Choroid plexus epithelial cell (primary cell): Measurements from ENCODE around the gene SOX5.
"Not testable (repeated sequence)": the region's sequence is repeated elsewhere in the genome, so short reads cannot be mapped to it uniquely, and the experiment has no call there.

Experiments
- DNase-seq: peaks from one replicate; pipeline ENCODE4 v3.0.0-alpha.2; 2010; ENCODE audit warnings: low read depth
- H3K4me3 ChIP-seq: 2 replicates; pipeline ENCODE4 v1.5.1; 2011; ENCODE audit warnings: low read depth, mild to moderate bottlenecking, control low read depth, low read length, moderate library complexity
- TF ChIP-seq, protein P1 (sequence below): conservative IDR thresholded peaks from 2 replicates; pipeline ENCODE4 v1.5.1; 2011; ENCODE audit warnings: low read depth, mild to moderate bottlenecking, control low read depth, inconsistent platforms, low read length, moderate library complexity

SOX5 gene

DNA sequence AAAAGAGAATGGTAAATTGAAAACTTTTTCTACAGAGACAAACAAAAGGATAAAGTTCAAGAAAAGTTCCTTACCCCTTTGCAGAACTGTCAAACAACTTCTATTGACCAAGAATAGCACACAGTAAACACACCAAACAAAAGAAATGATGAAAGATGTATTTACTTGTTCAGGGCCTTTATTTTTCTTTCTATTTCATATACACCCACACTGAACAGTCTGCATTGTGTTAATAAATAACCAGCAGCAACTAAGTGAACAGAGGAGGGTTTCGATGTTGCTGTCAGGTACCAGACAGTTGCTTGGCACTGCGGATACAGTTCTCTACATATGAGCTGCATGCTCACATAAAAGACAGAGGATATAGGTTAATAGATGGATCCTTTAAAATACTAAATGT is 122.1 kb downstream of the SOX5 start:
- H3K4me3 ChIP-seq = no peak overlapping the region
- DNase-seq = no peak
- TF ChIP-seq, protein P1, sequence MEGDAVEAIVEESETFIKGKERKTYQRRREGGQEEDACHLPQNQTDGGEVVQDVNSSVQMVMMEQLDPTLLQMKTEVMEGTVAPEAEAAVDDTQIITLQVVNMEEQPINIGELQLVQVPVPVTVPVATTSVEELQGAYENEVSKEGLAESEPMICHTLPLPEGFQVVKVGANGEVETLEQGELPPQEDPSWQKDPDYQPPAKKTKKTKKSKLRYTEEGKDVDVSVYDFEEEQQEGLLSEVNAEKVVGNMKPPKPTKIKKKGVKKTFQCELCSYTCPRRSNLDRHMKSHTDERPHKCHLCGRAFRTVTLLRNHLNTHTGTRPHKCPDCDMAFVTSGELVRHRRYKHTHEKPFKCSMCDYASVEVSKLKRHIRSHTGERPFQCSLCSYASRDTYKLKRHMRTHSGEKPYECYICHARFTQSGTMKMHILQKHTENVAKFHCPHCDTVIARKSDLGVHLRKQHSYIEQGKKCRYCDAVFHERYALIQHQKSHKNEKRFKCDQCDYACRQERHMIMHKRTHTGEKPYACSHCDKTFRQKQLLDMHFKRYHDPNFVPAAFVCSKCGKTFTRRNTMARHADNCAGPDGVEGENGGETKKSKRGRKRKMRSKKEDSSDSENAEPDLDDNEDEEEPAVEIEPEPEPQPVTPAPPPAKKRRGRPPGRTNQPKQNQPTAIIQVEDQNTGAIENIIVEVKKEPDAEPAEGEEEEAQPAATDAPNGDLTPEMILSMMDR = no peak

DNA sequence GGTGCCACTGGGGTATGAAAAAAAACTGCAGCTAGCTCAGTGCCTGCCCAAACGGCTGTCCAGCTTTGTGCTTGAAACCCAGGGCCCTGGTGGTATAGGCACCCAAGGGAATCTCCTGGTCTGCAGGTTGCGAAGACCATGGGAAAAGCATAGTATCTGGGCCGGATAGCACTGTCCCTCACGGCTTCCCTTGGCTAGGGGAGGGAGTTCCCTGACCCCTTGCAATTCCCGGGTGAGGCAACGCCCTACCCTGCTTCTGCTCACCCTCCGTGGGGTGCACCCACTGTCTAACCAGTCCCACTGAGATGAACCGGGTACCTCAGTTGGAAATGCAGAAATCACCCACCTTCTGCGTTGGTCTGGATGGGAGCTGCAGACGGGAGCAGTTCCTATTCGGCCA is 124.3 kb downstream of the SOX5 start:
- H3K4me3 ChIP-seq, DNase-seq: not testable (repeated sequence)

DNA sequence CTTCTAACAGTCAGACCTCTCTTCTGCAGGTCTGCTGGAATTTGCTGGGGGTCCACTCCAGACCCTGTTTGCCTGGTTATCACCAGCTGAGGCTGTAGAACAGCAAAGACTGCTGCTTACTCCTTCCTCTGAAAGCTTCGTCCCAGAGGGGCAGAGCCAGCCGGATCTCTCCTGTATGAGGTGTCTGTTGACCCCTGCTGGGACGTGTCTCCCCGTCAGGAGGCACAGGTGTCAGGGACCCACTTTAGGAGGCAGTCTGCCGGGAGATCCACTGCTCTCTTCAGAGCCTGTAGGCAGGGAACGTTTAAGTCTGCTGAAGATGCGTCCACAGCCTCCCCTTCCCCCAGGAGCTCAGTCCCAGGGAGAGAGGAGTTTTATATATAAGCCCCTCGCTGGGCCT is 125.1 kb downstream of the SOX5 start:
- TF ChIP-seq, protein P1 = no peak
- DNase-seq = no peak
- H3K4me3 ChIP-seq = no peak overlapping the region

DNA sequence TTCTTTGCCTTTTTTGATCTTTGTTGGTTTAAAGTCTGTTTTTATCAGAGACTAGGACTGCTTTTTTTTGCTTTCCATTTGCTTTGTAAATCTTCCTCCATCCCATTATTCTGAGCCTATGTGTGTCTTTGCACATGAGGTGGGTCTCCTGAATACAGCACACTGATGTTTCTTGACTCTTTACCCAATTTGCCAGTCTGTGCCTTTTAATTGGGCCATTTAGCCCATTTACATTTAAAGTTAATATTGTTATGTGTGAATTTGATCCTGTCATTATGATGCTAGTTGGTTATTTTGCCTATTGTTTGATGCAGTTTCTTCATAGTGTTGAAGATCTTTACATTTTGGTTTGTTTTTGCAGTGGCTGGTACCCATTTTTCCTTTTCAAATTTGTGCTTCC is 126.6 kb downstream of the SOX5 start:
- not testable (repeated sequence) for H3K4me3 ChIP-seq, DNase-seq

DNA sequence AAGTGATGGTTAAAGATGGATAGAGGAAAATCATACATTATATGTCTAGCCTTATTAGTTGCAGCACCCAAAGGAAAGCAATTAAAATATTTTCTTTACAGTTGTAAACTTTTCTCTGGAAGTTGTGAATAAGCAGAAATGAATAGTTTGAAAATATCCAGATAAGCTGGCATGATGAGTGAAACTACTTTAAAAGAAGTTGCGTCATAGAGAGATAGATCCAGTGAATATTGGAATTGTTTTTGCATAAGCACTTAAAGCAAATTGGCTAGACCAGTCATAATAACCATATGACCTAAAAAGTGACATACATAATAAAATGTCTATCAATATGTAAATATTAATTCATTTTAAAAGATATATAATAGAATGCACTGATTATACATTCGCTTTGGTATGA is 132.1 kb downstream of the SOX5 start:
- no peak overlapping the region for H3K4me3 ChIP-seq
- TF ChIP-seq, protein P1 = no peak
- no peak for DNase-seq

DNA sequence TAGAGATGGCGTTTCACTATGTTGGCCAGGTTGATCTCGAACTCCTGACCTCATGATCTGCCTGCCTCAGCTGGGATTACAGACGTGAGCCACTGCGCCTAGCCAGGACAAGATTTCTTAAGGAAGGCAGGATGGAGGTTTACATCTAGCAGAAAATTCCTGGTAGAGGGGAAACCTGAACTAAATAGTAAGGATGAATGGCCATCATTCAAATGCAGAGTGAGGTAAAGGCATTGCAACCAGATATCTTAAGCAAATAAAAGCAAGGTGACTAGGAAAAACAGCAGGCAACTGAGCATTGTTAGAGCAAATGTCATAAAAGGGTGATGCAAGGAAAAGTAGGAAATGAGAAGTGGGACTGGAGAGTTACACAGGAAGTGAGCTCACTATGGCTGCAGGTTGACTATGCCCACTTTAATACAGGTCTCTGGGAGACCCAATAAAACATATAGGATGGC is 133.0 kb downstream of the SOX5 start:
- no peak for DNase-seq
- no peak overlapping the region for H3K4me3 ChIP-seq
- TF ChIP-seq, protein P1 = no peak

DNA sequence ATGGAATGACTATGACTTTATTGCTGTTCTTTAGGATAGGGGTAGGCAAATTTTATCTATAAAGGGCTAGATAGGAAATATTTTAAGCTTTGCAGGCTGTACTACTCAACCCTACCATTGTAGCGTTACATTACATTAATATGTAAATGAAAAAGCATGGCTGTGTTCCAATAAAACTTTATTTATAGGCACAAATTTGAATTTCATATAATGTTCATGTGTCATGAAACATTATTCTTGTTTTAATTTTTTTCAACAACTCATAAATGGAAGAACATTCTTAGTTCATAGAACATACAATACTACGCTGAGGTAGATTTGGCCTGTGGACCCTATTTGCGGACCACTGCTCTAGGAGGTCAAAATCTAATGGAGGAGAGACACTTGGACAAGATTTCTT is 133.7 kb downstream of the SOX5 start:
- TF ChIP-seq, protein P1 = no peak
- no peak for DNase-seq
- H3K4me3 ChIP-seq = no peak overlapping the region

DNA sequence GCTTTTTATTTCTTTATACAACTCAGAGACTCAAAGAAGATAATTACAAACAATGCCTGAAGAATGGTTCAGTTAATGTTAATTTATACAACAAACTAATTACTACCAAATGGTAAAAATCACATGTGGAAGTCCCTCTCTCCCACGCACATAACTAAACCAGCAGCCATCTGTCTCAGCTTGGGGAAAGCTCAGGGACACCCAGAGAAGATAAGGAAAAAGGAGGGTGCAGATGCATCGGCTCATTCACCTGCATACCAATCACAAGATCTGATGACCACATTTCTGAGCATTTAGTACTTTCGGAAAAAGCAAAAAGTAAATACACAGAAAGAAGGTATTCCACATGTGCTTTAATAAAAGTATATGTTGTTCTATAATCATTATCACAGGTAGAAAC is 136.3 kb downstream of the SOX5 start:
- TF ChIP-seq, protein P1 = no peak
- H3K4me3 ChIP-seq = no peak overlapping the region
- no peak for DNase-seq
